Stimulated activated memory B cell treated with anti-CD40 and anti-IgM and Interleukin-4, amounts not matched to agents 10 μg/mL and 1 μg/mL and 100 μg/mL, for 72 hours (primary cell): Measurements from ENCODE around the gene HSD11B2.
A peak's percentile ranks its signal among the peaks of the same experiment; 100 is the strongest.

Experiments
- ATAC-seq: fragments of 150-1000 bp; cut with Tn5 transposase; 2 replicates; pipeline ENCODE4 v1.10.0; 2021
- H3K27ac Mint-ChIP-seq: one replicate; pipeline ENCODE4 v1.8.0; 2022; ENCODE audit warnings: mild to moderate bottlenecking, mixed read lengths
- H3K27me3 Mint-ChIP-seq: one replicate; pipeline ENCODE4 v1.8.0; 2022; ENCODE audit warnings: mixed read lengths
- H3K36me3 Mint-ChIP-seq: one replicate; pipeline ENCODE4 v1.8.0; 2022; ENCODE audit warnings: mixed read lengths
- H3K4me1 Mint-ChIP-seq: one replicate; pipeline ENCODE4 v1.8.0; 2022; ENCODE audit warnings: mixed read lengths
- H3K4me3 Mint-ChIP-seq: one replicate; pipeline ENCODE4 v1.8.0; 2022; ENCODE audit warnings: mild to moderate bottlenecking, moderate library complexity, mixed read lengths
- H3K9me3 Mint-ChIP-seq: one replicate; pipeline ENCODE4 v1.8.0; 2022; ENCODE audit warnings: mixed read lengths

HSD11B2 gene

DNA sequence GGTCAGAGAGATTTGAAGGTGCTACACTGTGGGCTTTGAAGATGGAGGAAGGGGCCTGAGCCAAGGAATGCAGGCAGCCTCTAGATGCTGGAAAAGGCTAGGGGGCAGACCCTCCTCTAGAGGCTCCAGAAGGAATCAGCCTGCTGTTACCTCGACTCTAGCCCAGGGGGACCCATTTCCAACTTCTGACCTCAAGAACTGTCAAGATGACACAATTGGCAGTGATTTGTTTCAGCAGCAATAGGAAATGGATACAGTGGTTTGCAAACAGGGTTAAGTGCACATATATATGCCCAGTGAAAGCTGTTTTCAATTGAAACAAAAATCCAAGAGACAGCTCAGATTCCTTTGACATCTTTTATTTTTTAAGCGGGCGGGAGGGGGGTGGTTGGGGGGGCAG lies 11.0 kb upstream of the HSD11B2 start:
- Mint-ChIP-seq H3K9me3 (no peaks in the 10 kb centered on the region), H3K27ac (no peak overlapping the region), H3K4me3 (no peak overlapping the region), H3K36me3 (no peaks in the 10 kb centered on the region), H3K27me3 (peaks cover 45% of the 10 kb centered on the region), H3K4me1 (peaks cover 14% of the 10 kb centered on the region)
- no peak for ATAC-seq

DNA sequence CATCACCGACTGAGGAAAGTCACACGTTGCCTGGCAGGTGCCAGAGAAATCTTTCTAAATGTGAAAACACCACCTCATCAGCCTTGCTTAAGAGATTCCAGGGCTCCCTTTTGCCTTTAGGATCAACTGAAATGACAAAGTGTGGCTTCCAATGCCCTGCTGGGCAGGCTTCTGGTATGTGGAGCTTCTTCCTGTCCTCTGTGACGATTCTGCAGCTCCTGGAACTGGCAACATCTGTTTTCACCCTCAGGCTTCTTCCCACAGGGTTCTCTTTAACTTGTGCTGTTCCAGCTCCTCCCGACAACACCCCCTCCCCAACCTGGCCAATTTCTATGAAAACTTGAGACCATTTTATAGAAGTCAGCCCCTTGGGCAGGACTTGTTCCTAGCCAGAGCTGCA lies 9.9 kb upstream of the HSD11B2 start:
- peaks cover 38% of the 10 kb centered on the region for H3K27me3 Mint-ChIP-seq
- H3K36me3 Mint-ChIP-seq: no peaks in the 10 kb centered on the region
- H3K4me1 Mint-ChIP-seq: peaks cover 11% of the 10 kb centered on the region
- no peak for ATAC-seq
- H3K9me3 Mint-ChIP-seq: no peaks in the 10 kb centered on the region
- H3K27ac Mint-ChIP-seq: no peak overlapping the region
- H3K4me3 Mint-ChIP-seq: no peak overlapping the region

DNA sequence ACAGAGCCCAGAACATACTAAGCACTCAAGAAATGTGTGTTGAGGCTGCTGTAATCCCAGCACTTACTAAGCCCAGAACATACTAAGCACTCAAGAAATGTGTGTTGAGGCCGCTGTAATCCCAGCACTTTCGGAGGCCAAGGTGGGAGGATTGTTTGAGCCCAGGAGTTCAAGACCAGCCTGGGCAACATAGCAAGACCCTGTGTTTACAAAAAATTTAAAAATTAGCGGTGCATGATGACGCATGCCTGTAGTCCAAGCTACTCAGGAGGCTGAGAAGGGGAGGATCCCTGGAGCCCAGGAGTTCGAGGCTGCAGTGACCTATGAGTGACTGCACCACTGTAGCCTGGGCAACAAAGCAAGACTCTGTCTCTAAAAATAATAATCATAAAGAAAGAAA lies 7.9 kb upstream of the HSD11B2 start:
- peaks cover 4% of the 10 kb centered on the region for H3K4me1 Mint-ChIP-seq
- H3K27ac Mint-ChIP-seq: no peak overlapping the region
- no peaks in the 10 kb centered on the region for H3K9me3 Mint-ChIP-seq
- peaks cover 36% of the 10 kb centered on the region for H3K27me3 Mint-ChIP-seq
- ATAC-seq: no peak
- H3K36me3 Mint-ChIP-seq: no peaks in the 10 kb centered on the region
- H3K4me3 Mint-ChIP-seq: no peak overlapping the region

DNA sequence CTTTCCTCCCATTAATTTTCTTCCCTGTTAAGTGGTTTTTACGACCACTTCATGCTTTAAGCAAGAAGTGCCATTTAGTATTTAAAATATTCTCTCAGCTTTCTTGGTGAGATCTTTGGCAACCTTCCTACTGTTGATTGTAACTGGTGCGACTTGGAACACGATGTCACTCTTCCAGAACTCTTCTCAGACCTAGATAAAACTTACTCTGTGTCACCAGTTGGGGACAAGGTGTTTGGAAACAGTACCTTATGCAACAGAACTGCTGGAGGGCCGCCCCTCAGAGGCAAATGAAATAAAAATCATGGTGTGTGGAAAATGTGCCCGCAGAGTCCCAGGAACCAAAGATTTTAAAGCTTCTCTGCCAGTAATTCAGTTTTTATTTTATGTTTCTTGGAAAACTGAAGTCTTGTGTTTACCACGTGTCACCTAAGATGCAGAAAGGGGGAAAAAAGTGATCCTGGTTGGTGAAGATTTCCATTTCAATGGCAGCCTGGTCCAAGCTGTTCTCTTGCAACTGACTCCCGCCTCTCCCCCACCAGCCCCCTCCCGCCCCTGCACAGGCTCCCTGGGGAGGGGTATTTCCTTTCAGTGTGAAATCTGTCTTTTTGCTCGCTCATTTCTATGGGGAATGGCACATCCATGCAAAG lies 7.2 kb upstream of the HSD11B2 start:
- no peak overlapping the region for H3K4me3 Mint-ChIP-seq
- H3K9me3 Mint-ChIP-seq: no peaks in the 10 kb centered on the region
- peaks cover 4% of the 10 kb centered on the region for H3K4me1 Mint-ChIP-seq
- H3K36me3 Mint-ChIP-seq: no peaks in the 10 kb centered on the region
- ATAC-seq: no peak
- H3K27ac Mint-ChIP-seq: no peak overlapping the region
- H3K27me3 Mint-ChIP-seq: peaks cover 38% of the 10 kb centered on the region

DNA sequence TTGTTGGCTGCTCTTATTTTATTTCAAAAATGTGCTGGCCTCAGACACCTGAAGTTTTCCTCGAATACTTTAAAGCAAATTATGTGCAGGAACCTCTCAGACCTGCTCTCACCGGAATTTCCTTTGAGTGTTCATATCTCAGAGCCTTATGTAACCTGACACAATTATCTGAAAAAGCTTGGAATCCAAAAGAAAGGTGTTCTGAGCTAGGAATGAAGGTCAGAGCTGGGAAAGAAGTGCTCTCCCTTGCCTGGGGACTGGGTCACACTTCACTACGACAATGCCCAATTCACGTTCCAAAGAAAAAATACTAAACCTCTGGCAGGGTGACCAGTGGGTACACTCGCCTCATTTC lies 6.7 kb upstream of the HSD11B2 start:
- Mint-ChIP-seq H3K4me1 (peaks cover 4% of the 10 kb centered on the region), H3K36me3 (no peaks in the 10 kb centered on the region), H3K27ac (no peak overlapping the region), H3K27me3 (peaks cover 39% of the 10 kb centered on the region), H3K9me3 (no peaks in the 10 kb centered on the region), H3K4me3 (no peak overlapping the region)
- no peak for ATAC-seq

DNA sequence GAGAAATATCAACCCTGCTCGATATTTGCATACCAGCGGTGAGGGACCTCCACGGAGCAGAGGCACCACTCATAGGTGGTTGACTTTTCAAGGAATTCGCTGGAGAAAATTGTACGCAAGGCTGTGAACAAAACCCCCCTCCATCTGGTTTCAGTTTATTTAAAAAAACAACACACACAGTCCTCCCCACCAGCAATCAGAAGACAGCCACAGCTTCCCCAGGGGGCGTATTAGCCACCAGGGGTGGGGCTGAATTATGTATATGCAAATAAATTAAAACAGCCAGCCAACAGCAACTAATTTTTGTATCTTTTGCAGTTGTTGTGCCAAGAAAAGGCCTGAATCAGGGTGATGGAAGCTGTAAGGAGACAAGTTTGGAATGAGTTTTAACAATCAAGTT lies 5.9 kb upstream of the HSD11B2 start:
- Mint-ChIP-seq H3K27ac (no peak overlapping the region), H3K27me3 (peaks cover 40% of the 10 kb centered on the region), H3K9me3 (no peaks in the 10 kb centered on the region), H3K4me1 (peaks cover 5% of the 10 kb centered on the region), H3K36me3 (no peaks in the 10 kb centered on the region), H3K4me3 (no peak overlapping the region)
- ATAC-seq: no peak

DNA sequence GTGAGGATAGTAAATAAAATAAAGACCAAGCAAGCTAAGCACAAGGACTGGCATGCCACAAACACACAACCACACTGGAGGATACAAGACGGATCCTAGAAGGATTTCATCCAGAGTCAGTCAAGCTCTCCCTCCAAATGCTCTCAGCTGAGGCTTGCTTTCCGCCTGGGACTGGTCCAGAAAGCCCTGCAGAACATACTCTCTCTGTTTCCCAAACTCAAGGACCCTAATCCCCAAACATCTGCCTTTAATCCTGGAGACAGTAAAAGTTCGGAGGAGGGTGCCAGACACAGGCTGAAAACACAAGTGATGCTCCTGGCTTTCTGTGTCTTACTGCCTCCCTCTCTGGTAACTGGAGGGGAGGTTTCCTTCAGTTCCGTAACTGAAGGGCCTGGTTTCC lies 5.3 kb upstream of the HSD11B2 start:
- Mint-ChIP-seq H3K4me1 (peaks cover 10% of the 10 kb centered on the region), H3K4me3 (no peak overlapping the region), H3K9me3 (no peaks in the 10 kb centered on the region), H3K27me3 (peaks cover 46% of the 10 kb centered on the region), H3K36me3 (no peaks in the 10 kb centered on the region), H3K27ac (no peak overlapping the region)
- no peak for ATAC-seq

DNA sequence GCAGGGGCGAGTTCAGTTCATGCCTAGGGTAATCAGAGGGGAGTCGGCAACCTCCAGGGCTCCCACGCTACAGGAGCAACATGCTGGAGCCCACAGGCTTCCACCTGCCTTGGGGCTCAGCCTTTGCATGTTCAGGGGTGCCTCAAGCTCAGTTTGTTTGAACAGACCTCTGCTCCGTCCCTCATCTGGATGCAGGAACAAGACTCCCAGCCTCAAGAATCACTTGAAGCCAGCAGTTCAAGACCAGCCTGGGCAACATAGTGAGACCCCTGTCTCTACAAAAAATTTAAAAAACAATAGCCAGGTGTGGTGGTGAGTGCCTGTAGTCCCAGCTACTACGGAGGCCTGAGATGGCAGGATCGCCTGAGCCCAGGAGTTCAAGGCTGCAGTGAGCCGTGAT lies 4.9 kb upstream of the HSD11B2 start:
- H3K4me1 Mint-ChIP-seq: peaks cover 10% of the 10 kb centered on the region
- no peak overlapping the region for H3K27ac Mint-ChIP-seq

DNA sequence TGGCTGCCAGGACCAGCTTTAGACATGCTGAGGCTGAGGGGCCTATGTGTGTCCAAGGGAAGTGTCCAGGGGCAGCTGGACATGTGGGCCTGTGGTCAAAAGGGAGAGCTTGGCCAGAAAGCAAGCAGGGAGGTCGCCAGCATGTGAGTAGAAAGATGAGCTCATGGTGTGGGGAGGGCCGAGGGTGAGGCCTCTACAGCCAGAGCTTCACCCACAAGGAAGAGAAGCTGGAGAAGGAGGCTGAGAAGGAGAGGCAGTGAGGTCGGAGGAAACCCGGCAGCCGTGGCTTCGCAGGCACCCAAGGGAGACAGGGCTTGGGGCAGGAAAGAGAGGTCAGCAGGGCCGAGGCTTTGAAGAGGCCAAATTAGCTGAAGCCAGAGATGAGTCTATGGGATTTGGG lies 4.0 kb upstream of the HSD11B2 start:
- no peak overlapping the region for H3K27ac Mint-ChIP-seq
- H3K9me3 Mint-ChIP-seq: no peaks in the 10 kb centered on the region
- peaks cover 46% of the 10 kb centered on the region for H3K27me3 Mint-ChIP-seq
- H3K4me3 Mint-ChIP-seq: no peak overlapping the region
- H3K4me1 Mint-ChIP-seq: peaks cover 10% of the 10 kb centered on the region
- no peak for ATAC-seq
- no peaks in the 10 kb centered on the region for H3K36me3 Mint-ChIP-seq

More for the DNA sequence above, 4.9 kb upstream of the HSD11B2 start:
- Mint-ChIP-seq H3K4me3 (no peak overlapping the region), H3K9me3 (no peaks in the 10 kb centered on the region), H3K36me3 (no peaks in the 10 kb centered on the region), H3K27me3 (peaks cover 46% of the 10 kb centered on the region)
- no peak for ATAC-seq

DNA sequence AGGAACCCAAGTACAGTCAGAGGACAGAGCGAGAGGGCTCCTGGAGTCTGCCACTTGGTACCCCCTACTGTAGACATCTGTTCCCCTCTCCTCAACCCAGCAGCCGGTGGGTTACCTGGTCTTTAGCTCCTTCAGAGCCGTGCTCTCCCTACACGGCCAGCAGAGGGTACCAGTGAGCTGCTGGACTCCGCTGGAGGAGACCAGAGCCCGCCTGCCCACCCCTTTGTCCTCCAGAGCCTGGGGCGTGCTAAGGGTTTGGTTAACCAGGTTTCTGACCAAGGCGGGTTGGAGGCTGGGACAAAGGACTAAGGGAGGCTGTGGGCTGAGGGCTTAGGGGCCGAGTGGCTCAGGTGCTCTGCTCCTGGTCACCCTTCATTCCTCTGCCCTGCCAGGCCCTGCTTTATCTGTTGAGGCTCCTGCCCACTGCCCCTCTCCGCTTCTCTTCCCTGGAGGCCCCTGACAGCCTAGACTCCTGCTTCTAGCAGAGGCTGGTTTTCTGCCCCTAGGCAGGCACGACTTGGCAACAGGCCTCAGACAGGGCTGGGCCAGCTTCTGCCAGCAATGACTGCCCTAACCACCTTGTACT lies 2.7 kb upstream of the HSD11B2 start:
- H3K36me3 Mint-ChIP-seq: no peaks in the 10 kb centered on the region
- no peak overlapping the region for H3K4me3 Mint-ChIP-seq
- ATAC-seq: peak; percentile 70
- H3K27ac Mint-ChIP-seq: no peak overlapping the region
- peaks cover 23% of the 10 kb centered on the region for H3K4me1 Mint-ChIP-seq
- peaks cover 37% of the 10 kb centered on the region for H3K27me3 Mint-ChIP-seq
- no peaks in the 10 kb centered on the region for H3K9me3 Mint-ChIP-seq

DNA sequence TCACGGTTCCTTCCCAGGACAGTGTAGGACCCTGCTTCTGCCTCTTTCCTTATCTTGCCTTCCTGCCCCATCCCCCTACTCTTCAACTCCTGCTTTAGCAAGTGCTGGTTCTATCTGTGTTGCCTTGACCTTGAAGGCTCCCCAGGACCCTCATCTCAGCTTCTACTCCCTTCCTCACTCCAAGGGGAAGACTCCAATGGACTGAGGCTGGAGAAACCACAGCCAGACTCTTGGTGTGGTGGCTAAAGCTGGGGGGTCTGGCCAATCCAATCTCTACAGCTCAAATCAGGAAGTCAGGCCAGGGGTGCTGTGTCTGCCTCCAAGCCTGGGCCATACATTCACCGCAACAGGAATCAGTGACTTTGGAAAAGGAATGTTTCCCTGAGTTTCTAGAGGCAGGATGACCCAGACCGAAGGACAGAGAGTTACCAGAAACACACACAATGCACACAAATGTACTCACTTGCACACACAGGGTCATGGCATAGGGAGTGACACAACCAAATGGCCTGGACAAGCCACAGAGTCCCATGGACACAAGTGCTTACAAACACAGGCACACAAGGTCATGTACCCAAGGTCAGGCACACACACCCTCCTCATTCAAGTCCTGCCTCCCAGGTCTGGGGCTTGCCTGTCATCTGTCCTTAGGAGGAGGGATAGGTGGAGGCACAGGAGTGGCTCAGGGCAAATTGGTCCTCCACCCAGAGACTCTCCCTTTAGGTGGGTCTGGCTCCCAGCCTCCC lies 1.7 kb upstream of the HSD11B2 start:
- H3K27ac Mint-ChIP-seq: no peak overlapping the region
- H3K27me3 Mint-ChIP-seq: peaks cover 37% of the 10 kb centered on the region
- no peaks in the 10 kb centered on the region for H3K36me3 Mint-ChIP-seq
- H3K9me3 Mint-ChIP-seq: no peaks in the 10 kb centered on the region
- H3K4me3 Mint-ChIP-seq: no peak overlapping the region
- peaks cover 33% of the 10 kb centered on the region for H3K4me1 Mint-ChIP-seq
- ATAC-seq: no peak

DNA sequence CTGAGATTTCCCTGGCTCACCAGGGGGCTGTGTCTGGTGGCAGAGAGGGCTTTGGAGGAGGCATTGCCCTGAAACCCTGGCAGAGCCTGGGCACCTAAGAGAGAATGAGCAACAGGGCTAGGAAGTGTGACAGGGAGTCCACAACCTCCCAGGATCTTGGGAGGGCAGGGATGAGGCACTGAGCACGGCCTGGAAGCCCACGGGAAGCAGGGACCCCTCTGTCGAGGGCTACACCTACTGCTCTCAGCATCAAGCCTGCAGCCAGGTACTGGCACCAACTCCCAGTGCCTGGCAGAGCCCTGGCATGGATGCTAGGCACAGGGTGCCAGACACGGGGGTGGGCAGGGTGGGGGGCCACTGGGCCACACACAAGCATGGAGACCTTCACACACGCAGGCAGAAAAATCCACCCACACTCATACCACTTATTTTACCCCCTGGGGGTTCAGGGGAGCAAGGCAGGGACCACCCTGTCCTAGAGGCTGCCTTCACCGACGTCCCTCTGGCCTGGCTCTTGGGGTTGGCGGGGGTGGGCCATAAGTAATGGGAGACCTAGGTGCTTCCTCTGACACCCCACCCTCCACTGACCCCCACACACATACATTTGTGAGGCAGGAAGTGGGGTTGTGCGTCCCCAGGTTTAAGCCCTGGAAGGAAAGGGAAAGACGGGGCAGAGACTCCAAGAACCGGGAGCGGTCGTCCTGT lies 970 bp upstream of the HSD11B2 start:
- H3K27ac Mint-ChIP-seq: no peak overlapping the region
- no peak for ATAC-seq
- peaks cover 37% of the 10 kb centered on the region for H3K27me3 Mint-ChIP-seq

DNA sequence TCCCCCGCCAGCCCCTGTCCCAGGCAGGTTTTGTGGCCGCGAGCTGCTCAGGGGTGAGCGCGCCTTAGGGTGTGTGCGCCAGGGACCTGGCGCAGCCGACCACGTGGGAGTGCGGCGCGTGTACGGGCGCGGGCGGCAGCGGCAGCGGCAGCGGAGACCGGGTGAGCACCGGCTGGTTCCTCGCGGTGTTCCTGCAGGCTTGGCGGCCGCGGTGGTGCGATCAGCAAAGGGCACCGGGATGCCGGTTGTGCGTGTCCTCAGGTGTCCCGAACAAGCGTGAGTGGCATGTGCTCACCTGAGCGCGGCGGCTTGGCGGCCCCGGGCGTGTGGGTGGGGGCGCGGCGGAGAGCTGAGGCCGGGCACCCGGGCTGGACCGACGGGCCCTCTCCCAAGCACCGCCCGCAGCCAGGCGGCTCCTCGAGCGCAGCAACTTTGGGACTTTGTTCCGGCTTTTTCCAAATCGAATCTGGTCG lies 381 bp upstream of the HSD11B2 start:
- peak overlapping the region; percentile 78 for H3K4me3 Mint-ChIP-seq
- peaks cover 41% of the 10 kb centered on the region for H3K4me1 Mint-ChIP-seq
- no peak overlapping the region for H3K27ac Mint-ChIP-seq
- ATAC-seq: peak; percentile 17
- no peaks in the 10 kb centered on the region for H3K9me3 Mint-ChIP-seq
- H3K27me3 Mint-ChIP-seq: peaks cover 37% of the 10 kb centered on the region
- no peaks in the 10 kb centered on the region for H3K36me3 Mint-ChIP-seq

More for the DNA sequence above, 970 bp upstream of the HSD11B2 start:
- H3K4me1 Mint-ChIP-seq: peaks cover 39% of the 10 kb centered on the region
- no peaks in the 10 kb centered on the region for H3K9me3 Mint-ChIP-seq
- H3K36me3 Mint-ChIP-seq: no peaks in the 10 kb centered on the region
- peak overlapping the region; percentile 78 for H3K4me3 Mint-ChIP-seq

DNA sequence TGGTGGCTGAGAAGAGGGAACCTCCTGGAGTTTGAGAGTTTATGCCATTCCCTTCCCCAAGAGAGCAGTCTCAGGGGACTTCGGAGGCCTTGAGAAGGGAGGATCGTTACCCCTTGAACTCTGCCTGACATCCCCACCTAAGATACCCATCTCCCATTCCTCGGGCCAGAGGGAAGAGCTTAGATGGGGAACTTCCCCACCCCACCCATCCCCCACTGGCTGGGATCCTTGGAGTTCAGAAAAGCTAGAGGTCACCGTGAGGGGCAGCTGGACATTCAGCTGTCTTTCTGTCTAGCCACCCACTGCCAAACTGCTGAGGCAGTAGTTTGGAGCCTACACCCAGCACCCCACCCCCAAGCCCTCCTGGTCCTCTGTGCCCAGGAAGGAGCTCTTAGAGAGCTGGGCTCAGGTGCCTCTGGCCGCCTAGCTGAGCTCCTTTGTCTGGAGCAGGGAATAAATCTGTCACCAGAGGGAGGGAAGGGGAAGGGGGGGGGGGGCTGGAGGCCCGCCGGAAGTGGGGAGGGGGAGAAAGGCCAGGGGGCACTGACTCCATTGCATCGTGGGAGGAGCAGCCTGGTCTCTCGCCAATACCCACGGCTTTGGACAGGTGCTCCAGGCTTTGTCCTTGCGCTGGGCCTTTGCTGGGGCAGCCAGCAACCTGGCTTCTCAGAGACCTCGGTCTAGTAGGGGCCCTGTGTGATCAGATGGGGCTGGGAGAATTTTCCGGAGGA lies 1.0 kb downstream of the HSD11B2 start:
- peaks cover 55% of the 10 kb centered on the region for H3K4me1 Mint-ChIP-seq
- ATAC-seq: no peak
- H3K9me3 Mint-ChIP-seq: no peaks in the 10 kb centered on the region

DNA sequence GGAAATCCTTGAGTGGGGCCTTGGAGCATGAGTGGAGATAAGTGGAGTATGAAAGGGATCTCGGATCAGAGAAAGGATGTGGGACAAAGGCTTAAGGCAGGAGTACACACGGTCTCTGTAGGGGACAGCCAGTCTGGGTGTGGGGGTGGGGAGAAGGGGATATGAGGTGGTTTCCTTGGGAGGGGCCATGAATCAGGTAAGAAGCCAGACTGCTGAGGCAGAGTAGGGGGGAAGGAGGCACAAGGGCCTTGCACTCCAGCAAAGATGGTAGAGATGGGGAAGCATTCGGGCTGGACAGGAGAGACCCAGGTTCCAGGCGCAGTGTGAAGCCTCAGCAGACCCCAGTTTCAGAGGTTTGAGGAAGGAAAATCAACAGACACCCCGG lies 1.6 kb downstream of the HSD11B2 start:
- H3K36me3 Mint-ChIP-seq: peaks cover 10% of the 10 kb centered on the region
- peaks cover 25% of the 10 kb centered on the region for H3K27me3 Mint-ChIP-seq
- no peak overlapping the region for H3K4me3 Mint-ChIP-seq
- no peaks in the 10 kb centered on the region for H3K9me3 Mint-ChIP-seq
- no peak for ATAC-seq
- no peak overlapping the region for H3K27ac Mint-ChIP-seq
- H3K4me1 Mint-ChIP-seq: peaks cover 61% of the 10 kb centered on the region

More for the DNA sequence above, 1.0 kb downstream of the HSD11B2 start:
- peaks cover 31% of the 10 kb centered on the region for H3K27me3 Mint-ChIP-seq
- peaks cover 4% of the 10 kb centered on the region for H3K36me3 Mint-ChIP-seq
- no peak overlapping the region for H3K27ac Mint-ChIP-seq
- H3K4me3 Mint-ChIP-seq: peak overlapping the region; percentile 41
